Measurements from ENCODE around the gene SHE. TPM values are rescaled to one million over a fixed set of nuclear protein-coding genes. Genes with fewer than 3 reads are reported as not detected.
"Not testable (repeated sequence)": the region's sequence is repeated elsewhere in the genome, so short reads cannot be mapped to it uniquely, and the experiment has no call there.

Gene SHE
- total RNA-seq, 1 experiment from 2014 or later: 0.11 TPM

GRCh38 chr1:154488922-154489321 is 13.3 kb downstream of the SHE start:
- DNase-seq (ENCODE audit: low read depth, low spot score): no peak
- in situ Hi-C loops (cut with HindIII; ENCODE audit: low pct_unique_long_range_greater_than_20kb, low sequenced_read_pairs): no loop called here

DNA sequence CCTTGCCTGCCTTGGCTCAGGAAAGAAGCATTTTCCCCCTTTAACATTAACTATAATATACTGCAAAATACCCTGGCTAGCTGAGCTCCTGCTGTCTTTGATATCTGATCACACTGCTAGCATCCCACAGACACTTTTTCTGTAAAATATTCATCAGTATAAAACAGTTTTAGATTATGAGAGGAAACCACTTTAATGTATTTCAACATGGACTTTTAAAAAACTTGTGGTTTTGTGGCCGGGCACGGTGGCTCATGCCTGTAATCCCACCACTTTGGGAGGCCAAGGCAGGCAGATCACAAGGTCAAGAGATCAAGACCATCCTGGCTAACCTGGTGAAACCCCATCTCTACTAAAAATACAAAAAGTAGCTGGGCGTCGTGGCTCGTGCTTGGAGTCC is 15.5 kb downstream of the SHE start:
- DNase-seq (ENCODE audit: low read depth, low spot score); in situ Hi-C loops (cut with HindIII; ENCODE audit: low pct_unique_long_range_greater_than_20kb, low sequenced_read_pairs): not testable (repeated sequence)

DNA sequence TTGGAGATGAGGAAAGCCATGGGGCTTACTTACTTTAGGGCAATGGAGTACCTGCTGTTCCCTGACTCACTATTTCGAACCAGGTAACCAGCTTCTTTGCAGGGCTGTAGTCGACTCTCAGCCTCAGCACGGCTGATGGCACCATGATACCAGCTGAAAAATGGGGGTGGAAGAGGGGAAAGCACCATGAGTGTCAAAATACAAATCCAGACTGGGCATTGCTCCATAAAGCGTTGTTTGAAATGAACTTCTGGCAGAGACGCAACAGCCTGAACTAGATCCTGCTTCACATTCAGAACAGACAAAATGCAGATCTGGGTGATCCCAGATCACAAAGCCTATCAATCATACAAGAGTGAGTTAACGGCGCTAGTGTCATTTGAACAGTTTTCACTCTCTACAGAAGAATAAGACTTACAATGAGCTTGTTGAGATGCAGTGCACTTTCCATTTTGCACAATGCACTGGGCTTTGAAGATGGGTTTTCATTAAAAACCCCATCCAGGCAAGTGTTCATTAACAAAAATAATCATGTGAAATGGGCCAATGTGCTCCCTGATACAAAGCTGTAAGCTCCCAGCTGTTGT is 16.2 kb downstream of the SHE start:
- in situ Hi-C loops (cut with HindIII; ENCODE audit: low pct_unique_long_range_greater_than_20kb, low sequenced_read_pairs): no loop called here
- no peak for DNase-seq (ENCODE audit: low read depth, low spot score)

DNA sequence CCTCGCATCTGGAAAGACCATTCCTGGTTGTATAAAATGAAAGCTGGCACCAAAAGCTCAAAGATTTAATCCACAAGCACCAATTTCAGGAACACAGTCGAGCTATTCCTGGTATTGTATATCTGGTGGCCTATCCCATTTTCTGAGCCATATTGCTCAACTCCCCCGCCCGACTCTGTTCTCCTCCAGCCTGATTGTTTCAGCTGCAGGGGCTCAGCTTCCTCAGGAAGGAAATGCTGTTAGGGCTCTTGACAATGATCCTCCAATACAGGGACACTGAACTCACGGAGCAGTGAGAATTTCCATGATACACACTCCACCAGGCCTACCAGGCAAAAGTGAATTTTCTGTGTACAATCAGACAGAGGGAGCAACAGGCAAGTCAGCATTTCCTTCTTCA is 17.1 kb downstream of the SHE start:
- in situ Hi-C loops (cut with HindIII; ENCODE audit: low pct_unique_long_range_greater_than_20kb, low sequenced_read_pairs): no loop called here
- no peak for DNase-seq (ENCODE audit: low read depth, low spot score)

GRCh38 chr1:154483941-154484803 is 18.0 kb downstream of the SHE start:
- DNase-seq (ENCODE audit: low read depth, low spot score): no peak
- in situ Hi-C loops (cut with HindIII; ENCODE audit: low pct_unique_long_range_greater_than_20kb, low sequenced_read_pairs): no loop called here

DNA sequence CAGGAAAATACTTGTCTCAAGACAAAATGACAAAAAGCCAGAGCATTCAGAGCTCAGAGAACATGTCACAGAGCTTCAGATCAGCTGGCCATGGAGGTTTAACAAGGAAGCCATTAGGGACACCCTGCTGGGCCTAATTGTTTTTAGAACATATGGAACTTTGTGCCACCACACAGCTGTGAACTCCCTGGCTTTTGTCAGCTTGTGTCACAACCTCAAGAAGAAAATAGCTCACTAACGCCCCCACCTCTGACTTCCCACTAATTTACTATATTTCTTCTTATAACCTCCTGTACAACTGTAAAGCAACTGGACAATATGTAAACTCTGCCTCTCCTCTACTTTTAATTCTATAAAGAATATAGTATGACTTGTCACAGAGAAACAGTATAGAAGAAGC is 21.2 kb downstream of the SHE start:
- in situ Hi-C loops (cut with HindIII; ENCODE audit: low pct_unique_long_range_greater_than_20kb, low sequenced_read_pairs): no loop called here
- DNase-seq (ENCODE audit: low read depth, low spot score): peak; percentile 11

DNA sequence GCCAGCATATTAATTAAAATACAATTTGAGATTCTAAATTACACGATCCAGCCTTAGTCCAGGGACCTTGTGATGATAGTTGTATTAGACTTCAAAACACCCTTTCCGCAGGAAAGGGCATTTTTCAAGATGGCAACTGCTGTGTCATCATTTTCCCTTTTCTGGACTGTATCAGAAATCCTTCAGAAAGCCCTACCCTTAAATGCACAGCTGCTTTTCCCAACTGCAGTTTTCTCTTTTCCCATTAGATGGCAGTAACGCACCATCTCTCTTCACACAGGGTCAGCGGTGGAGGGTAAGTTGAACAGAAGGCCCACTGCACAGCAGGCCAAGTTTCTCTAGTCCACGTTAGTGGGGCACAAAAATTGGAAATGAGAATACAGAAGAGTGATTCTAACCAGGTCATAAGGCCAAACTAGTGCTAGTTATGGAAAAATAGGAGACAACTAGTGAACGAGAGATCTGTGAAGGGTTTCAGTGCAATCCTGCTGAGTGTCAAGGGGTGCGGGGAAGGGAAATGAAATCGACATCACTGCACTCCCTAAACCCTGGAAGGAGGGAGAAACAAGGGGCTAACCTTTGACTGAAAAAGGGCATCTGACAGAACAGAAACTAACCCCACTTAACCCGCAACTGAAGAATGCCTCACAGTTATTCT is 22.3 kb downstream of the SHE start:
- in situ Hi-C loops (cut with HindIII; ENCODE audit: low pct_unique_long_range_greater_than_20kb, low sequenced_read_pairs): no loop called here
- DNase-seq (ENCODE audit: low read depth, low spot score): peak; percentile 99

GRCh38 chr1:154478639-154479038 is 23.6 kb downstream of the SHE start:
- DNase-seq (ENCODE audit: low read depth, low spot score): peak; percentile 44
- in situ Hi-C loops (cut with HindIII; ENCODE audit: low pct_unique_long_range_greater_than_20kb, low sequenced_read_pairs): no loop called here

- in situ Hi-C loops (cut with HindIII; ENCODE audit: low pct_unique_long_range_greater_than_20kb, low sequenced_read_pairs): no loop called here
- DNase-seq (ENCODE audit: low read depth, low spot score): peak; percentile 3
These were observed 24.2 kb downstream of the SHE start for GRCh38 chr1:154478013-154478412.

DNA sequence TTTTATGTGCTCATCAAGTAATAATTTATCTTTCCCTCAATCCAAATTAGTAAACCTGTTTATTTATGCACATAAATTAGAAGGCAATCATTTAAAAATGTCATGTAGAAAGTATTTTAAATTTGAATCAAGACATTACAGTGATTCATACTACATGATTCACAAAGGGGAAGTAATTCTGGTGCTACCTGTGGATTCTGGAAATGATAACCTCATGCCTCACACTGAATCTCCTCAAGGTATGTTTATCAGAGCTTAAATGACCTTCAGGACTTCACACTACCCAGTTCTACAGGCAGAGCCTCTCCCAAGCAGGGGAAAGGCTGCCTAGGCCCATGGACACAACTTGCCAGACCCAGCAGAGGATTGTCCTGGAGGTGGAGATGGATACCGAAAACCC is 25.4 kb downstream of the SHE start:
- in situ Hi-C loops (cut with HindIII; ENCODE audit: low pct_unique_long_range_greater_than_20kb, low sequenced_read_pairs): no loop called here
- DNase-seq (ENCODE audit: low read depth, low spot score): no peak

DNA sequence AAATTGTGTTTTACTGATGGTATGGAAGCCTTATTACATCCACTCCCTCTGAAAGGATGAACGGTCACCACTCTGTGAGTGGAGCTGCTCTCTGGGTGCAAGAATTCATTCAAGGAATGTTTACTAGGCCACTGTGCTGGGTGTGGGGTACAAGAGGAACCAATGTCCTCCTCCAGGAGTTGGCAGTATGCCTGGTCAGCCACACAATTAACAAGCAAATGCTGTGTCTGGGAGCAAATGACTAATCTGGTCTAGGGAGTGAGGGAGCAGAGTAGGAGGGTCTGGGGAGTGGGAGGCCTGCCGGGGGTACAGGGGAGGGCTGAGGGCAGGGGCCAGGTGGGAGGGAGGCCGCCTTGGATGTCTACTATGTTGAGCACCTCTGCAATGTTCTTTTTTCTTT is 27.4 kb downstream of the SHE start:
- peak; percentile 97 for DNase-seq (ENCODE audit: low read depth, low spot score)

DNA sequence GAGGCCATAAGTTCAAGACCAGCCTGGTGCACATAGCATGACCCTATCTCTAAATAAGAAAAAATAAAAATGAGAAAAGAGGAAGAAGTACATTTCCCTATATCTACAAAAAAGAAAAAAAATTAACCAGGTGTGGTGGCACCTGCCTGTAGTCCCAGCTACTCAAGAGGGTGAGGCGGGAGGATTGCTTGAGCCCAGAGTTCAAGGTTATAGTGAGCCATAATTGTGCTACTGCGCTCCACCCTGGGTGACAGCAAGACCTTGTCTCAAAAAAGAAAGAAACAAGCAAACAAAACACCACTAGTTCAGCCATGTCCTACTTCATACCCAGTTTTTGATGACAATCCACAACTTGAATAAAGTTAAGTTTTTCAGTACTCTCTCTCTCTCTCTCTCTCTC is 30.9 kb downstream of the SHE start:
- no peak for DNase-seq (ENCODE audit: low read depth, low spot score)
- in situ Hi-C loops (cut with HindIII; ENCODE audit: low pct_unique_long_range_greater_than_20kb, low sequenced_read_pairs): no loop called here

More for the DNA sequence above, 27.4 kb downstream of the SHE start:
- in situ Hi-C loops (cut with HindIII; ENCODE audit: low pct_unique_long_range_greater_than_20kb, low sequenced_read_pairs): no loop called here

DNA sequence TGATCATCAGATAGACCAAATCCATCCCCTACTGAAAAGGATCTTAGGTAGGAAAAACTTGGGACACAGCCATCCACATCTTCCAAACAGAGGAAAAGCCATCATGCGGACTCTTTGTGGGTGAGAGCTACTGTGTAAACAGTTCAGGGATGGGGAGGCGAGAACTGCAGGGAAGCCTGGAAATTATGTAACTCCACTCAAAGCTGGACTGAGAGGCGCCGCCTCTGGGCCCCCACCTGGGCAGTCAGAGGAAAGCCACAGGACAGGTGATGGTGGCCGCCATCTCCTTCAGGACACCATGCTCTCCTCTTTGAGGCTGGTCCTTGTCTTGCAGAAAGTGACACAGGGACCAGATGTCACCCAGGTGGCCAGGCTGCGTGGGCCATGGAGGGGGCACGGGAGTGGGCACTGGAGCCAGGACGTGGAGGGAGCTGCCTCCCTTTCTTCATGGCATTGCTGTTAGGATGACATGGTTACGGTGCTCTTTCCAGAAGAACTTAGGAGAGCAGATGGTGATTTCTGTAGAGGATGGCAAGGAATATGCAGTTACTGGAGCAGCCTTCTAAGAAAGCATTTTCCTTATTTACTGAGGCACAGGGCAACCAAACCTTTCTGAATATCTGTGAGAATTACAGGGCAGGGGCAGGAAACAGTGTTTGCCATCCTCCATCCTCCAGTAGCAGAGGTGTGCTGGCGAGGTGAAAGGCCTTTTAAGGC is 32.2 kb downstream of the SHE start:
- in situ Hi-C loops (cut with HindIII; ENCODE audit: low pct_unique_long_range_greater_than_20kb, low sequenced_read_pairs): no loop called here
- DNase-seq (ENCODE audit: low read depth, low spot score): no peak

DNA sequence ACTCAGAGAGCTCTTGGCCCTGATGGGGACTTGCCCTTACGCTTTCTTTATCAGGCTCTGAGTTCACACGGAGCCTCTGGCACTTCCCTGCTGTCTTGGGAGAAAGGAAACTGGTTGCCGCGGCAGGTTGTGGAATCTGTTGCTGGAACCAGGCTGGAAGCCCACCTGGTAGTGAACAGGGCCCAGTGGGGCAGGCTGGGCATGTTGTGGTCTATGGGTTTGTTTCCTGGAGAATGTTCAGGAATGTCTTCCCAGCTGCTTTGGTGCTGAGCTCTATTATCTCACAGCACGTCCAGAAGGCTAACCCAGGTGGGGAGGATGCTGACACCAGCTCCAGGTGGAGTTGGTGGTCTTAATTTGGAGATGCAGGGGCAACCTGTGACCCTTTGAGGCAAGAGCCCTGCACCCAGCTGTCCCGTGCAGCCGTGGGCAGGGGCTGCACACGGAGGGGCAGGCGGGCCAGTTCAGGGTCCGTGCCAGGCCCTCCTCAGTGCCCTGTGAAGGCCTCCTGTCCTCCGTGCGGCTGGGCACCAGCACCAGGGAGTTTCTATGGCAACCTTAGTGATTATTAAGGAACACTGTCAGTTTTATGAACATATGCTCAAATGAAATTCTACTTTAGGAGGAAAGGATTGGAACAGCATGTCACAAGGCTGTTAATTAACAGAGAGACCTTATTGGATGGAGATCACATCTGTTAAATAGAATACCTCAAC is 33.5 kb downstream of the SHE start:
- in situ Hi-C loops (cut with HindIII; ENCODE audit: low pct_unique_long_range_greater_than_20kb, low sequenced_read_pairs): no loop called here
- DNase-seq (ENCODE audit: low read depth, low spot score): no peak

DNA sequence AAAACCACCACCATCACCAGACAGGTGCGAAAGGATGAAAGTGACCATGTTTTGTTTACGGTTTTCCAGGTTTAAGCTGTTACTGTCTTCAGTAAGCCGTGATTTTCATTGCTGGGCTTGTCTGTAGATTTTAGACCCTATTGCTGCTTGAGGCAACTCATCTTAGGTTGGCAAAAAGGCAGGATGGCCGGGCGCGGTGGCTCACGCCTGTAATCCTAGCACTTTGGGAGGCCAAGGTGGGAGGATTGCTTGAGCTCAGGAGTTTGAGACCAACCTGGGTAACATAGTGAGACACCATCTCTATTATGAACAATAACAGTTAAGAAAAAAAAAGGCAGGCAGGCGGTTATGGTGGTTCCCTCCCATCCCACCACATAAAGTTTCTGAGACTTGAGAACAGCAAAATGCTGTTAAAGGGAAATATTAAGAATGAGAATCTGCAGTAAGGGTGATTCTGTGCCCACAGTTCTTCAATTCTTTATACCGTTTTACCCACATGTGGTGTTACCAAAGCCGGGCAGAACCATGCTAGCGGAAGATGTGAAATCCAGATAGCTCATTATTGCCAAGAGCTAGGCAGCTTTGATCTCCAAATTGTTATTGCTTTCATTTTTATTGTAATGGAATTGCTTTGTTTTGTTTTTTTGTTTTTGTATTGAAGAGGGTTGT is 34.6 kb downstream of the SHE start:
- no peak for DNase-seq (ENCODE audit: low read depth, low spot score)
- in situ Hi-C loops (cut with HindIII; ENCODE audit: low pct_unique_long_range_greater_than_20kb, low sequenced_read_pairs): no loop called here

- no peak for DNase-seq (ENCODE audit: low read depth, low spot score)
- in situ Hi-C loops (cut with HindIII; ENCODE audit: low pct_unique_long_range_greater_than_20kb, low sequenced_read_pairs): no loop called here
These were observed 35.2 kb downstream of the SHE start for GRCh38 chr1:154466921-154467417.

DNA sequence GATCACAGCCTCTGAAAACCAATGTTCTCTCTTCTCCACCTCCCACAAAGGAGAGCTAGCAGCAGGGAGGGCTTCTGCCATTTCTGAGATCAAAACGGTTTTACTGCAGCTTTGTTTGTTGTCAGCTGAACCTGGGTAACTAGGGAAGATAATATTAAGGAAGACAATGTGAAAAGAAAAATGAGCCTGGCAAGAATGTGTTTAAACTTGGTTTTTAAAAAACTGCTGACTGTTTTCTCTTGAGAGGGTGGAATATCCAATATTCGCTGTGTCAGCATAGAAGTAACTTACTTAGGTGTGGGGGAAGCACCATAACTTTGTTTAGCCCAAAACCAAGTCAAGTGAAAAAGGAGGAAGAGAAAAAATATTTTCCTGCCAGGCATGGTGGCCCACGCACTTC is 36.0 kb downstream of the SHE start:
- no peak for DNase-seq (ENCODE audit: low read depth, low spot score)
- in situ Hi-C loops (cut with HindIII; ENCODE audit: low pct_unique_long_range_greater_than_20kb, low sequenced_read_pairs): no loop called here

Measured in SK-MEL-5 (cell line).